ENCODE results near the gene NDUFB2. TPM values are rescaled to one million over a fixed set of nuclear protein-coding genes. Genes with fewer than 3 reads are reported as not detected.

Gene NDUFB2
- polyA plus RNA-seq, 1 donor (not counting 4 experiments of a cell fraction or from before 2014, with no cell fraction given), result 379 TPM

GRCh38 chr7:140671966-140672365 is 24.5 kb upstream of the NDUFB2 start:
- H3K9me3 ChIP-seq (ENCODE audit: control insufficient read depth, low read depth, low read length), result no peaks in the 10 kb centered on the region
- no peak overlapping the region for H2AFZ ChIP-seq (ENCODE audit: control insufficient read depth, low read length)
- H3K36me3 ChIP-seq (ENCODE audit: control insufficient read depth in 2 of 2, extremely low read depth in 1 of 2, insufficient read depth in 2 of 2, low read length in 2 of 2), result peaks cover 0 to 3% of the 10 kb centered on the region in 2 experiments
- H4K20me1 ChIP-seq (ENCODE audit: control insufficient read depth, extremely low read depth, insufficient read depth, low read length), result no peaks in the 10 kb centered on the region
- FAIRE-seq, result no peak
- no peak overlapping the region for H3K4me3 ChIP-seq (ENCODE audit: control insufficient read depth in 2 of 3, extremely low read depth in 1 of 3, insufficient read depth in 2 of 3, low read depth in 1 of 3, low read length in 3 of 3)
- no peak overlapping the region for H3K9ac ChIP-seq (ENCODE audit: control insufficient read depth, extremely low read depth, insufficient read depth, low read length)
- H3K79me2 ChIP-seq (ENCODE audit: control insufficient read depth, insufficient read depth, low read length), result no peaks in the 10 kb centered on the region
- dilution Hi-C loops (cut with MboI; ENCODE audit: extremely low pct_ligation_motif_present, low sequenced_read_pairs), result no loop called here
- no peak overlapping the region for H3K27ac ChIP-seq (ENCODE audit: control insufficient read depth, insufficient read depth, low read length)
- TF ChIP-seq EZH2 (IDR thresholded peaks at IDR 0.05; ENCODE audit: low read length), result no peak
- TF ChIP-seq CTCF (optimal IDR thresholded peaks at IDR 0.05 in 1 of 3, IDR thresholded peaks at IDR 0.05 in 1 of 3, conservative IDR thresholded peaks at IDR 0.05 in 1 of 3; ENCODE audit: extremely low read depth in 1 of 3, insufficient read depth in 2 of 3, low read length in 3 of 3), result no peak
- H3K4me1 ChIP-seq (ENCODE audit: control insufficient read depth, extremely low read depth, insufficient read depth, low read length), result peaks cover 16% of the 10 kb centered on the region
- no peak for DNase-seq (ENCODE audit: low read depth, low spot score)
- no peaks in the 10 kb centered on the region for H3K9me1 ChIP-seq (ENCODE audit: control insufficient read depth, extremely low read depth, insufficient read depth, low read length)
- no peaks in the 10 kb centered on the region for H3K27me3 ChIP-seq (ENCODE audit: control insufficient read depth, extremely low read depth, insufficient read depth, low read length)
- H3K4me2 ChIP-seq (ENCODE audit: control insufficient read depth, extremely low read depth, insufficient read depth, low read depth, low read length), result no peak overlapping the region

DNA sequence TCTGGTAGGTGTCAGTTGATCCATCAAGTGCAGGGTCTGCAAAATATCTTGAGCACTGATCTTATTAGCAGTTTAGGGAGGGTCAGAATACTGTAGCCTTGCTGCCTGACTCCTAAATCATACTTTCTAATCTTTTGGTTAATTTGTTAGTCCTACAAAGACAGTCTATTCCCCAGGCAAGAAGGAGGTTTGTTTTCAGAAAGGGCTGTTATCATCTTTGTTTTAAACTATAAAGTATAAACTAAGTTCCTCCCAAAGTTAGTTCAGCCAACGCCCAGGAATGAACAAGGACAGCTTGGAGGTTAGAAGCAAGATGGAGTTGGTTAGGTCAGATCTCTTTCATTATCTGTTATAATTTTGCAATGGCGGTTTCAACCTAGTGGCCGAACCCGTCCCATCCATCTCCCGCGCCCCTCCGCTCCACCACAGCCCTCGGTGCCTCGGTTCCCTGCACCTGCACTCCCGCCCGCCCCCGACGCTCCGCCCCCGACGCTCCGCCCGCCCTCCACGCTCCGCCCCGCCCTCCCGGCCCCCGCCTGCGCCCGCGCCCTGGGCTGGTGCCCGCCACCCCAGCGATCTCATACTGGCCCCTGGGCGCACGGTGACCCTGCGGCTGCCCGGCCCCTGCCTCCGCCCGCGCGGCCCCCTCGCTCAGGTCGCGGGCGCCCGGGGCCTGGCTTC is 24.0 kb upstream of the NDUFB2 start, which contains the start of gene ADCK2:
Gene ADCK2 (plus strand): TSS at position 564 of the 681 bp plus-strand sequence. CDS start 386 bp downstream, outside the sequence.
- H3K79me2 ChIP-seq (ENCODE audit: control insufficient read depth, insufficient read depth, low read length), result no peaks in the 10 kb centered on the region
- no peaks in the 10 kb centered on the region for H3K9me1 ChIP-seq (ENCODE audit: control insufficient read depth, extremely low read depth, insufficient read depth, low read length)
- no peak for FAIRE-seq
- peak within 1 kb of the TSS; percentile 88 for H2AFZ ChIP-seq (ENCODE audit: control insufficient read depth, low read length)
- H3K4me2 ChIP-seq (ENCODE audit: control insufficient read depth, extremely low read depth, insufficient read depth, low read depth, low read length), result peak within 1 kb of the TSS; percentile 83
- H3K36me3 ChIP-seq (ENCODE audit: control insufficient read depth in 2 of 2, extremely low read depth in 1 of 2, insufficient read depth in 2 of 2, low read length in 2 of 2), result peaks cover 0 to 3% of the 10 kb centered on the region in 2 experiments
- H4K20me1 ChIP-seq (ENCODE audit: control insufficient read depth, extremely low read depth, insufficient read depth, low read length), result no peaks in the 10 kb centered on the region
- DNase-seq (ENCODE audit: low read depth, low spot score), result no peak
- H3K4me1 ChIP-seq (ENCODE audit: control insufficient read depth, extremely low read depth, insufficient read depth, low read length), result peaks cover 16% of the 10 kb centered on the region
- dilution Hi-C loops (cut with MboI; ENCODE audit: extremely low pct_ligation_motif_present, low sequenced_read_pairs), result no loop called here
- TF ChIP-seq EZH2 (IDR thresholded peaks at IDR 0.05; ENCODE audit: low read length) (no peak), CTCF (optimal IDR thresholded peaks at IDR 0.05 in 1 of 3, IDR thresholded peaks at IDR 0.05 in 1 of 3, conservative IDR thresholded peaks at IDR 0.05 in 1 of 3; ENCODE audit: extremely low read depth in 1 of 3, insufficient read depth in 2 of 3, low read length in 3 of 3) (no peak)
- peak within 1 kb of the TSS; percentile 68 for H3K9ac ChIP-seq (ENCODE audit: control insufficient read depth, extremely low read depth, insufficient read depth, low read length)
- peak within 1 kb of the TSS; percentile 19 for H3K27ac ChIP-seq (ENCODE audit: control insufficient read depth, insufficient read depth, low read length)
- no peaks in the 10 kb centered on the region for H3K9me3 ChIP-seq (ENCODE audit: control insufficient read depth, low read depth, low read length)
- no peaks in the 10 kb centered on the region for H3K27me3 ChIP-seq (ENCODE audit: control insufficient read depth, extremely low read depth, insufficient read depth, low read length)
- peak within 1 kb of the TSS; percentile 58 to 79 (median 72) for H3K4me3 ChIP-seq (ENCODE audit: control insufficient read depth in 2 of 3, extremely low read depth in 1 of 3, insufficient read depth in 2 of 3, low read depth in 1 of 3, low read length in 3 of 3)

All from keratinocyte (primary cell).